K562 (cell line): ENCODE results near the gene DNAH8.

Experiments
- MAFG ChIP-seq: fragments of 450-650 bp; conservative IDR thresholded peaks from 2 replicates; pipeline ENCODE4 v1.6.1; 2016; ENCODE audit warnings: missing genetic modification characterization, missing compliant biosample characterization
- ZNF184 ChIP-seq: sonication (generic); formaldehyde crosslinking; IDR thresholded peaks from 2 replicates; pipeline ENCODE4 v1.5.0; 2020; ENCODE audit warnings: missing genetic modification reagents

DNA sequence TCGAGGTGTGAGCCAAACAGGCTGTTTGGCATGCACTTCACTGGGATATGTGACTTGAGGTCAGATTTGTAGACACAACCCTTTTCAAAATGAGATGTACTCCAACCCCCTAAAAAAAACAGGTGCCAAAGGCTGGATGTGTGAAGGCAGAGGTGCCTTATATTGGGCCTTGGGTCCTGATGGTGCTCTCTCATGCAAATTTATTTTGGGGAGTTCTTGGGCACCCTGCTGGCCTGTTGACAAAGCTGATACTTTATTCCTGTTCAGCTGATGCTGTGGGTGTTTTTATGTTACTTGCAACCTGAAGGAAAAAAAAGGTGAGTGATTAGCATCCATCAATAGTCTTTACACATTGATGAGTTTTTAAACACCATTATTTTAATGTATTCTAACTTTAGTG lies 121.5 kb downstream of the DNAH8 start:
- TF ChIP-seq MAFG (tag) (no peak), ZNF184 (no peak)
